Measurements from ENCODE around the gene VGF.
A peak's percentile ranks its signal among the peaks of the same experiment; 100 is the strongest.

VGF gene

GRCh38 chr7:101155303-101155702 lies 10.1 kb downstream of the VGF start:
- DNase-seq: no peak
- TF ChIP-seq, protein P1, sequence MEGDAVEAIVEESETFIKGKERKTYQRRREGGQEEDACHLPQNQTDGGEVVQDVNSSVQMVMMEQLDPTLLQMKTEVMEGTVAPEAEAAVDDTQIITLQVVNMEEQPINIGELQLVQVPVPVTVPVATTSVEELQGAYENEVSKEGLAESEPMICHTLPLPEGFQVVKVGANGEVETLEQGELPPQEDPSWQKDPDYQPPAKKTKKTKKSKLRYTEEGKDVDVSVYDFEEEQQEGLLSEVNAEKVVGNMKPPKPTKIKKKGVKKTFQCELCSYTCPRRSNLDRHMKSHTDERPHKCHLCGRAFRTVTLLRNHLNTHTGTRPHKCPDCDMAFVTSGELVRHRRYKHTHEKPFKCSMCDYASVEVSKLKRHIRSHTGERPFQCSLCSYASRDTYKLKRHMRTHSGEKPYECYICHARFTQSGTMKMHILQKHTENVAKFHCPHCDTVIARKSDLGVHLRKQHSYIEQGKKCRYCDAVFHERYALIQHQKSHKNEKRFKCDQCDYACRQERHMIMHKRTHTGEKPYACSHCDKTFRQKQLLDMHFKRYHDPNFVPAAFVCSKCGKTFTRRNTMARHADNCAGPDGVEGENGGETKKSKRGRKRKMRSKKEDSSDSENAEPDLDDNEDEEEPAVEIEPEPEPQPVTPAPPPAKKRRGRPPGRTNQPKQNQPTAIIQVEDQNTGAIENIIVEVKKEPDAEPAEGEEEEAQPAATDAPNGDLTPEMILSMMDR (IDR thresholded peaks at IDR 0.05; ENCODE audit: low read depth, low read length): no peak
- peak overlapping the region; percentile 47; the same call in 1 of the 2 replicates for H3K4me3 ChIP-seq (ENCODE audit: low read depth, low read length)
- no peaks in the 10 kb centered on the region for H3K36me3 ChIP-seq
- H3K9me3 ChIP-seq (ENCODE audit: severe bottlenecking): peaks cover 5% of the 10 kb centered on the region
- no peak overlapping the region for H3K27ac ChIP-seq
- H3K27me3 ChIP-seq (ENCODE audit: insufficient read depth, low read depth, severe bottlenecking): peaks cover 72% of the 10 kb centered on the region

GRCh38 chr7:101154693-101155102 lies 10.7 kb downstream of the VGF start:
- H3K36me3 ChIP-seq: no peaks in the 10 kb centered on the region
- DNase-seq: no peak
- peaks cover 73% of the 10 kb centered on the region for H3K27me3 ChIP-seq (ENCODE audit: insufficient read depth, low read depth, severe bottlenecking)
- no peak overlapping the region for H3K27ac ChIP-seq
- peak overlapping the region; percentile 47 for H3K4me3 ChIP-seq (ENCODE audit: low read depth, low read length)
- TF ChIP-seq, protein P1 (IDR thresholded peaks at IDR 0.05; ENCODE audit: low read depth, low read length): no peak
- peaks cover 5% of the 10 kb centered on the region for H3K9me3 ChIP-seq (ENCODE audit: severe bottlenecking)

DNA sequence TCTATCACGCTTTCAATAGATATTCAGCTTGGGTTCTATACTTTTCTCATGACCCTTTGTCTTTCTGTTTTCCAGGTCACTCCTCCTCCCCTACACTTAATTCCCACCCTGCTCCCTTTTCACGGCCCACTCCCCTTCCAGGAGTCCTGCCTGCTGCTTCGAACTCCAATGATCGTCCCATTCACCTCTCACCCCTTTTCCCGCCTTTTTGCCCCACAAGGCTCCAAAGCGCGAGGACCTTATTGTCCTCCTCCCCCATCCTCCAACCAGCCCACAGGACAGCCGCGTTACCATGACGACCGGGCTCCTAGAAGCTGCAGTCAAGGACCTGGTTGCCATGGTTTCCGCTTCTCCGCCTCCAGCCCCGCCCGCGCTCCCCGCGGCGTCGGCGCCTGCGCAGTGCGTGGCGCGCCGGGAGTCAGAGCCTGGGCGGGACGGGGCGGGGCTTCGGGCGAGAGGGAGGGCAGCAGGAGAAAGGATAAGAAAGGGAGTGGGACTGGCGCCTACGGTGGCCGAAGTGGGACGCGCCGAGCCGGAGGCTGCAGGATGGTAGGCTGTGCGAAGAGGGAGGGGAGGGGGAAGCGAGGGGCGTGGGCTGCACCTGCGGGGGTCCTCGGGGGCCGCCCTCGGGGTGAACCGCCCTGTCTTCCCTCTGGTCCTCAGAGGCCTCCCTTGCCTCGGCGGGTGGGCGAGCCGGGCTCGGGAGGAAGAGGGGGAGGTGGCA lies 11.2 kb downstream of the VGF start, which contains the start of gene AP1S1:
Gene AP1S1, plus strand, starts transcription at position 508 of the 724 bp plus-strand sequence. Its CDS starts 39 bp downstream, at position 547.
- no peak within 1 kb of the TSS for H3K27ac ChIP-seq
- DNase-seq: peak; percentile 92

DNA sequence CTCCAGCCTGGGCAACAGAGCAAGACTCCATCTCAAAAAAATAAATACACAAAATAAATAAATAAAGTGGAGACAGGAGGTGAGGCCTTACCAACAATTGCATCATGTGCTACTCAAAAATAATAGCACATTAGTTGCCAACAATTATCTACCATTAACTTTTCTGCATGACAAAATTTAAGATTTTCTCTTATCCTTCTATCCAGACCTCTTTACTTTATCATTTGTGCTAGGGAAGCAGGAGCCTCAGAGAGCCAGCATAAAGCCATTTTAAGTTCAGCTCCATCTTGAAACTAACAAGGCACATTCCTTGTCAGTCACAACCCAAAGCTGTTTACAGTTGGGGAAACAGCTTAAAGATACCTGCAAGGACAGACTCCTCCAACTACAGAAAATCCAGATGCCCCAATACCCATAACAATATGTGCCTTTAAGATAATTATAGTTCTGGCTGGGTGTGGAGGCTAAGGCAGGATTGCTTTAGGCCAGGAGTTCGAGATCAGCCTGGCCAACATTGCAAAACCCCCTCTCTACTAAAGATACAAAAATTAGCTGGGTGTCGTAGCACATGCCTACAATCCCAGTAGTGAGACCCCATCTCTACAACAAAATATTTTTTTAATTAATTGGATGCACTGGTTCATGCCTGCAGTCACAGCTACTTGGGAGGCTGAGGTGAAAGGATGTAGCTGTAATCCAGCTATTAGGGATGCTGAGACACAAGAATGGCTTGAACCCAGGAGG lies 13.3 kb downstream of the VGF start:
- TF ChIP-seq, protein P1 (IDR thresholded peaks at IDR 0.05; ENCODE audit: low read depth, low read length): no peak
- H3K9me3 ChIP-seq (ENCODE audit: severe bottlenecking): peaks cover 5% of the 10 kb centered on the region
- no peaks in the 10 kb centered on the region for H3K36me3 ChIP-seq
- no peak for DNase-seq
- H3K27me3 ChIP-seq (ENCODE audit: insufficient read depth, low read depth, severe bottlenecking): peaks cover 75% of the 10 kb centered on the region
- no peak overlapping the region for H3K27ac ChIP-seq
- H3K4me3 ChIP-seq (ENCODE audit: low read depth, low read length): no peak overlapping the region

More for the DNA sequence above, 11.2 kb downstream of the VGF start, which contains the start of gene AP1S1:
- TF ChIP-seq, protein P1 (IDR thresholded peaks at IDR 0.05; ENCODE audit: low read depth, low read length): no peak
- Histone ChIP-seq H3K36me3 (no peaks in the 10 kb centered on the region), H3K4me3 (ENCODE audit: low read depth, low read length) (peak within 1 kb of the TSS; percentile 47), H3K27me3 (ENCODE audit: insufficient read depth, low read depth, severe bottlenecking) (peaks cover 77% of the 10 kb centered on the region), H3K9me3 (ENCODE audit: severe bottlenecking) (peaks cover 5% of the 10 kb centered on the region)

GRCh38 chr7:101140746-101141382 lies 24.5 kb downstream of the VGF start:
- Histone ChIP-seq H3K9me3 (ENCODE audit: severe bottlenecking) (no peaks in the 10 kb centered on the region), H3K27ac (no peak overlapping the region), H3K36me3 (no peaks in the 10 kb centered on the region), H3K27me3 (ENCODE audit: insufficient read depth, low read depth, severe bottlenecking) (peaks cover 90% of the 10 kb centered on the region), H3K4me3 (ENCODE audit: low read depth, low read length) (no peak overlapping the region)
- no peak for DNase-seq
- TF ChIP-seq, protein P1 (IDR thresholded peaks at IDR 0.05; ENCODE audit: low read depth, low read length): no peak

All from WERI-Rb-1 (cell line).